Smooth muscle cell (in vitro differentiated cells): ENCODE results near the gene MAN2C1. TPM values are rescaled to one million over a fixed set of nuclear protein-coding genes. Genes with fewer than 3 reads are reported as not detected.

Source experiments
- DNase-seq: peaks from one replicate; lab custom pipeline; 2025; ENCODE audit not compliant: unreplicated experiment; lab: John Stamatoyannopoulos, UW
- H2AFZ ChIP-seq: fragments of 200-600 bp; sonication (generic); 2 replicates; pipeline ENCODE4 v1.6.0; 2016; ENCODE audit warnings: antibody characterized with exemption, low read depth, mild to moderate bottlenecking
- H3F3A ChIP-seq: fragments of 200-600 bp; sonication (generic); 2 replicates; pipeline ENCODE4 v1.6.0; 2017; ENCODE audit warnings: antibody characterized with exemption, low read depth
- H3K27ac ChIP-seq: fragments of 200-600 bp; sonication (generic); 2 replicates; pipeline ENCODE4 v1.5.1; 2016; ENCODE audit warnings: low read depth, mild to moderate bottlenecking
- H3K27me3 ChIP-seq: fragments of 200-600 bp; sonication (generic); 2 replicates; pipeline ENCODE4 v1.6.1; 2016; ENCODE audit warnings: low read depth, mild to moderate bottlenecking
- H3K36me3 ChIP-seq: fragments of 200-600 bp; sonication (generic); 2 replicates; pipeline ENCODE4 v1.5.1; 2016; ENCODE audit warnings: low read depth
- H3K4me1 ChIP-seq: fragments of 200-600 bp; sonication (generic); 2 replicates; pipeline ENCODE4 v1.5.1; 2016; ENCODE audit warnings: low read depth
- H3K4me2 ChIP-seq: fragments of 200-600 bp; sonication (generic); 2 replicates; pipeline ENCODE4 v1.6.0; 2016; ENCODE audit warnings: mild to moderate bottlenecking
- H3K4me3 ChIP-seq: fragments of 200-600 bp; sonication (generic); 2 replicates; pipeline ENCODE4 v1.5.1; 2016; ENCODE audit warnings: mild to moderate bottlenecking
- H3K79me2 ChIP-seq: fragments of 200-600 bp; sonication (generic); 2 replicates; pipeline ENCODE4 v1.6.0; 2016; ENCODE audit warnings: low read depth, mild to moderate bottlenecking
- H3K9ac ChIP-seq: fragments of 200-600 bp; sonication (generic); 2 replicates; pipeline ENCODE4 v1.6.0; 2016; ENCODE audit warnings: low read depth
- H3K9me3 ChIP-seq: fragments of 200-600 bp; sonication (generic); replicated peaks from 2 replicates; pipeline ENCODE4 v1.5.1; 2016; ENCODE audit warnings: low read depth
- H4K20me1 ChIP-seq: fragments of 200-600 bp; sonication (generic); 2 replicates; pipeline ENCODE4 v1.6.0; 2016; ENCODE audit warnings: low read depth
- CTCF ChIP-seq: fragments of 200-600 bp; sonication (generic); IDR thresholded peaks from 2 replicates; pipeline ENCODE4 v1.5.1; 2017; ENCODE audit warnings: borderline replicate concordance, mild to moderate bottlenecking, antibody characterized with exemption; ENCODE audit not compliant: insufficient read depth, poor library complexity, severe bottlenecking
- WGBS: methylation state at CpG from one replicate; pipeline ENCODE4 v1.1.7; 2016; ENCODE audit warnings: low lambda C conversion rate; 5-methylcytosine and 5-hydroxymethylcytosine counted together
- polyA plus RNA-seq: library from polyadenylated mRNA; unstranded; fragments of >200 nt; fragmentation: Nextera tagmentation; extraction: Ambion mirVana; gene quantifications from 2 replicates; pipeline ENCODE4 v1.2.1, GENCODE V29; 2016
- total RNA-seq: library from RNA; depleted of rRNA; stranded (reverse); fragments of >200 nt; gene quantifications from 2 replicates; pipeline ENCODE4 v1.2.3, GENCODE V29; 2014

Gene MAN2C1
- 53.6 and 64.5 TPM in 2 replicates for total RNA-seq
- 70.7 and 80.4 TPM in 2 replicates for polyA plus RNA-seq

- Histone ChIP-seq H3F3A (peaks cover 4% of the 10 kb centered on the region), H3K4me1 (peaks cover 9% of the 10 kb centered on the region), H3K9me3 (no peaks in the 10 kb centered on the region), H3K9ac (peak within 1 kb of the TSS; percentile 91), H3K79me2 (no peaks in the 10 kb centered on the region), H3K4me2 (peak within 1 kb of the TSS; percentile 88), H3K4me3 (peak within 1 kb of the TSS; percentile 81), H2AFZ (peak within 1 kb of the TSS; percentile 53), H3K36me3 (no peaks in the 10 kb centered on the region), H4K20me1 (peaks cover 6% of the 10 kb centered on the region), H3K27me3 (no peaks in the 10 kb centered on the region), H3K27ac (peak within 1 kb of the TSS; percentile 84)
- peak; percentile 50 for TF ChIP-seq CTCF
- under 1% methylated on average over 60 of the region's 67 CpGs for WGBS
- peak; percentile 70 for DNase-seq
These were observed at the start of gene MAN2C1 for GRCh38 chr15:75367913-75368688. Gene MAN2C1 (minus strand): TSS chr15:75368607. CDS start chr15:75368583, 24 bp downstream.

GRCh38 chr15:75416584-75416983, 48.2 kb upstream of the MAN2C1 start:
- H4K20me1 ChIP-seq = peaks cover 42% of the 10 kb centered on the region
- no peak overlapping the region for H3K4me2 ChIP-seq
- TF ChIP-seq CTCF = no peak
- no peaks in the 10 kb centered on the region for H3K4me1 ChIP-seq
- H3K36me3 ChIP-seq = peaks cover 9% of the 10 kb centered on the region
- no peaks in the 10 kb centered on the region for H3K79me2 ChIP-seq
- DNase-seq = no peak
- H2AFZ ChIP-seq = no peak overlapping the region
- no peaks in the 10 kb centered on the region for H3K27me3 ChIP-seq
- no peak overlapping the region for H3K4me3 ChIP-seq
- H3K27ac ChIP-seq = no peak overlapping the region
- 84% methylated on average over 1 of the region's 1 CpG for WGBS
- H3K9me3 ChIP-seq = no peaks in the 10 kb centered on the region
- no peaks in the 10 kb centered on the region for H3F3A ChIP-seq
- H3K9ac ChIP-seq = no peak overlapping the region

GRCh38 chr15:75410196-75410595, 41.8 kb upstream of the MAN2C1 start:
- Histone ChIP-seq H3K36me3 (peaks cover 30% of the 10 kb centered on the region), H3K4me3 (no peak overlapping the region), H4K20me1 (peaks cover 12% of the 10 kb centered on the region), H3K79me2 (peaks cover 7% of the 10 kb centered on the region), H3K9me3 (no peaks in the 10 kb centered on the region), H3K4me2 (no peak overlapping the region), H3K9ac (no peak overlapping the region), H3K4me1 (no peaks in the 10 kb centered on the region), H3K27ac (no peak overlapping the region), H3K27me3 (no peaks in the 10 kb centered on the region), H3F3A (no peaks in the 10 kb centered on the region), H2AFZ (no peak overlapping the region)
- 98% methylated on average over 6 of the region's 6 CpGs for WGBS
- TF ChIP-seq CTCF = no peak
- DNase-seq = no peak
